Brain pericyte (primary cell): ENCODE results near the gene DDC.
"Not testable (repeated sequence)": the region's sequence is repeated elsewhere in the genome, so short reads cannot be mapped to it uniquely, and the experiment has no call there.

Experiments used
- DNase-seq: peaks from one replicate; pipeline ENCODE4 v3.0.0-alpha.2; 2012; ENCODE audit warnings: low read depth, low spot score

The DDC gene

DNA sequence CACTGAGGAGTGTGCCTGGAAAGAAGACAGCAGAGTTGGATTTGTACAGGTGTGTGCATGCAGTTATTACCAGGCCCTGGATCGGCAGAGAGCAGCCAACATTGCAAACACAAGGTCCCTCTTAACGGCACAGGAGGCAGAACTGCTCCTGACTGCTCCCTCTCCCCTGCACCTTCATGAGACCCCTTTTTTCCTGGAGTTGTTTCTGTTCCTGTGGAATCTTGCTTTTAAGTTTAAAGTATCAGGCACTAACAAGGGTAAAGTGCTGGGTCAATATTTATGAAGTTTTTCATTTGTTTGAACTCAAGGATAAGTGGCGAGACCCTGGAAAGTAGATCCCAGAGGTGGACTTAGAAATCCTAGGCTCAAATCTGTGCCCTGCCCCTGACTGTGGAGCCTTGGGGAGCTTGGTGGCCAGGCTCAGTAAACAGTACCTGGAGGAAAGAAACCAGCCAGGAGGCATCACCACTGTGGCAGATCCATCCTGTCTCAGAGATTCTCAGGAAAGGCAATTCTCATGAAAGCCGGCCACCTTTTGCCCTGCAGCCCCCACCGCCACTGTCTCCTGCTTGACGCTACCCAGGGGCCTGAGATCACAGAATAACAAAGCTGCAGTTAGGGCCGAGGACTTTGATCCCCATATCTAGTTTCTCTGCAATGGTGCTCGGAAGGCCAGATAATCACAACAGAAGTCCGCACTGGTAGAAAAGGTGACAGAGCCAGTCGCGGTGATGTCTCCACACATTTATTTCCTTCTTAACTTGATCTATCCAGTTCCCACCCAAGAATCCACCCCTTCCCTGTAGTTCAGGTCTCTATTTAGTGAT is 36.7 kb downstream of the DDC start:
- DNase-seq = no peak

DNA sequence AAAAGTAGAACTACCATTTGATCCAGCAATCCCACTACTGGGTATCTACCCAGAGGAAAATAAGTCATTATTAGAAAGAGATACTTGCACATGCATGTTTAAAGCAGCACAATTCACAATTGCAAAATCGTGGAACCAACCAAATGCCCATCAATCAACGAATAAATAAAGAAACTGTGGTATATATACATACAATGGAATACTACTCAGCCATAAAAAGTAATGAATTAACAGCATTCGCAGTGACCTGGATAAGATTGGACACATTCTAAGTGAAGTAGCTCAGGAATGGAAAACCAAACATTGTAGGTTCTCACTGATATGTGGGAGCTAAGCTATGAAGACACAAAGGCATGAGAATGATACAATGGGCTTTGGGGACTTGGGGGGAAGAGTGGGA is 45.9 kb downstream of the DDC start:
- not testable (repeated sequence) for DNase-seq

DNA sequence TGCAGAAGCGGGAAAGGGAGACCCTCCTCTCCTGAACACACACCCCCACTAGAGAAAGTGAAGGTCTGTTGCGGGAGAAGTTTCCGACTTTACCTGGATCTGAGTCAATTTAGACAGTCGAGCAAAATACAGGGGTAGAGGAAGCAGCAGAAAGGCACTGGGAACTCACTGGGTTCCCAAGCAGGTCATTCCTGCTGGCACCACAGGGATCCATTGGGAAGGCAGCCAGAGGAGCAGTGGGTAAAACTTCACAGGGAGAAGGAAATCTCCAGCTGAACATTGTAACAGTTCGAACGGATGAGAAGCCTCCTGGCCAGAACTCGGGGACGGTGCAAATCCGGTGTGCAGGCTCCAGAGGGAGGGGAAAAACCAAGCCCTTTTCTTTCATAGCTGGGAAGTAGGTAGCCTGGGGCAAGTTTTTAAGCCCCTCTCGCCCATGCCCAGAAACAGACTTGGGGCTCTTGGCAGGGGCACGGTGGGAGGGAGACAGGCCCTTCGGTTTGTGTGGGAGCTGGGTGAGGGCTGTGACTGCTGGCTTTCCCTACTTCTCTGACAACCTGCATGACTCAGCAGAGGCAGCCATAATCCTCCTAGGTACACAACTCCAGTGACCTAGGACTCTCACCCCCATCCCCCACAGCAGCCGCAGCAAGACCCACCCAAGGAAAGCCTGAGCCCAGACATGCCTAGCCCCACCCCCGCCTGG is 51.9 kb downstream of the DDC start:
- no peak for DNase-seq

DNA sequence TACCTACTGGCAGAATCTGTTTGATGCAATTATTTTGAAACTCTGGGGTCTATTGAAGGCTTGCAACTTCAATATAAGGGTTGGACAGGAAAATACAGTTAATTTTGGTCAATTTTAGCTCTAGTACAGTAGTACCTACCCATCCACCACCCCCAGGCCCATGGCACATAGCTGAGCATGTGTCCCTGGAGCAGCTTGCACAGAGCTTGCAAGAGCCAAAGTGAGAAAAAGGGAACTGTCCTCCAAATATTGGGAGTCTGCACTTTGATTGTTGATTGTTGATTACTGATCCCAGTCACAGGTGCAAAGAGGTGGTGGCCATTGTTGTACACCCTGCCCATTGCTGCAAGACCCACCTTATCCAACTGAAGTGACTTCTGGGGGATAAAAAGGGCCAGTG is 52.8 kb downstream of the DDC start:
- DNase-seq = no peak

DNA sequence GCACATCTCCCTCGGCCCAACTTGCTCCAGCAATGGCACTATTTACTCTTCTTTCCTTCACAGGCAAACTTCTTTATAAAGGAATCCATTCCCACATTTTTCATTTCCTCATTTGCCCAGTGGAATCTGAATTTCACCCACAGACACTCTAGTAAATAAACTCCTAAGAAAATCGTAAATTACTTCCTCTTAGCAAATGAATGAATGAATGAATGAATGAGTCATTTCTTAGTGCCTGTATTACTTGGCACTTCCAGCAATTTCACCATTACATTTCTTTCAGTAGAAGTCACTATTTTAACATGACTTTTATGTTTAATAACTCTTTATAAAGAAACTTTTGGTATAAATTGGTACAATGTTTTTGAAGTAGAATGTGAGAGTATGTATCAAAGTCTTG is 55.7 kb downstream of the DDC start:
- DNase-seq = no peak

DNA sequence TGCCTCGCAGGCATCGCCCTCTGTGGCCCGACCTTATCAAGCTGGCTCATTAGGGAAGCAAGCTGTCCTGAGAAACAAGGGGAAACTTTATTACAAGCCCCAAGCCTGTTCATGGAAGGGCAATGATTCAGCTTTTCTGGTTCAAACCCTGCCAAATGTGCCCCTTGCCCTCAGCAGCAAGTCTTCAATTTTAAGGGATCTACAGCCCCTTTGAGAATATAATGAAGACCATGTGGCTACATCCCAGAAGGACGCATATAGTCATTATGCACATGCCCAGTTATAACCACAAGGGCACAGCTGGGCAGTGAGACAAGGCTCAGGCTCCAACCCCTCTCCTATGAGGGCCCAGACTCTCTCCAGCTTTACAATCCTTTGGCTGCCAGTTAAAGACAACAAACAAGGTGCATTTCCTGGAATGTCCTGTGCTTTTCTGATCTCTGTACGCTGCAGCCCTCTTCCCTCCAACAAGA is 56.7 kb downstream of the DDC start:
- no peak for DNase-seq

DNA sequence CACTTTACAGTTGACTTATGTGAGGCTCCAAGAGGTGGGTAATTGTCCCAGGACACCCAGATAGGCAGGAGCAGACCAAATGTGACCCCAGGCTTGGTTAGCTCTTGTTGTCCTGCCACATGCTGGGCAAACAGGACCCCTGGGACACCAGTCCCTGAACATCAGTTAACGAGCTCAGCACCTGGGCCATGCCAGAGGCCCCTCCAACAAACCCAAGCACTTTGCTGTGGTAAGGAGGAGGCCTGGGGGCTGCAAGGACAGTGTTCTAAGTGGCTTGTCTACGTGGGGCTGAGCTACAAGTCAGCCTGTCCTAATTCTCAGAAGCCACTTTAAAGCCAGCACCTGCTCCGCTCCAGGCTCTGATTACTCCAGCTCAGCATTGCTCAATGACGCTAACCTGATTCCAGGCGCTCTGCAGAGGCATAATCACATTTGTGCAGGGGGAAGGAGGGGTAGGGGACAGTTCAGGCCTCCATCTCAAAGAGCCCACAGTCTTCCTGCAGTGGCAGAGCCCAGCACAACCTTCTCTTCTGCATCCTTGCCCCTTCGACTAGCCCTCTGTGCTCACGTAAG is 57.2 kb downstream of the DDC start:
- no peak for DNase-seq

DNA sequence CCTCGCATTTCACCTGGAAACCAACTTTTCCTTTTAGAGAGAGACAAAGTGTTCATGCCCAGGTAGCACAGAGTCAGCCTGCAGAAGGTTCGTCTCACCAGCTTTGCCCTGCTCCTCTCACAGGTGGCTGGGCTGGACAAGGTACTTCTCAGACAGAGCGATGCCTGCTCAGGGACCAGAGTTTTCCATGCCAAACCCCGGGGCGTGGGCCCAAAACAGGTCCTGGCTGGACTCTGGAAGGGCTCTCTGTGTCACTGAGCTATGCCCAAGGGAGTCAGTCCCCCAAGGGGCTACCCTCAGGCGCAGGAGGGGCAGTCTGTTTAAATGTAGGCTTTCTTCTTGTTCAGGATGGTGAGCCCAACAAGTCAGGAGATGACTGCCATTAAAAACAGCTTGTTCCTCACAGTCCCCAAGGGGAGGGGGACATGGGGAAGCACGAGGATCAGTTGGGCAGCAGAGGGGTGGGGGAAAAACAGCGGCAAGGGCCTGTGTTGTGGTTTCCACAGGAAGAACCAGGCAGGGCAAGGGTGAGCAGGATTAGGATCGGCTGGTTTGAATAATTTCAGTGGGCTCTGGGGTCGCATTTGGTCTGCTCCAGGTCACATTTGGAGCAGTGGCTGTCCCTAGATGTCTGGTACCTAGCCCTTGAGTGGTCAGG is 59.5 kb downstream of the DDC start:
- DNase-seq = no peak

DNA sequence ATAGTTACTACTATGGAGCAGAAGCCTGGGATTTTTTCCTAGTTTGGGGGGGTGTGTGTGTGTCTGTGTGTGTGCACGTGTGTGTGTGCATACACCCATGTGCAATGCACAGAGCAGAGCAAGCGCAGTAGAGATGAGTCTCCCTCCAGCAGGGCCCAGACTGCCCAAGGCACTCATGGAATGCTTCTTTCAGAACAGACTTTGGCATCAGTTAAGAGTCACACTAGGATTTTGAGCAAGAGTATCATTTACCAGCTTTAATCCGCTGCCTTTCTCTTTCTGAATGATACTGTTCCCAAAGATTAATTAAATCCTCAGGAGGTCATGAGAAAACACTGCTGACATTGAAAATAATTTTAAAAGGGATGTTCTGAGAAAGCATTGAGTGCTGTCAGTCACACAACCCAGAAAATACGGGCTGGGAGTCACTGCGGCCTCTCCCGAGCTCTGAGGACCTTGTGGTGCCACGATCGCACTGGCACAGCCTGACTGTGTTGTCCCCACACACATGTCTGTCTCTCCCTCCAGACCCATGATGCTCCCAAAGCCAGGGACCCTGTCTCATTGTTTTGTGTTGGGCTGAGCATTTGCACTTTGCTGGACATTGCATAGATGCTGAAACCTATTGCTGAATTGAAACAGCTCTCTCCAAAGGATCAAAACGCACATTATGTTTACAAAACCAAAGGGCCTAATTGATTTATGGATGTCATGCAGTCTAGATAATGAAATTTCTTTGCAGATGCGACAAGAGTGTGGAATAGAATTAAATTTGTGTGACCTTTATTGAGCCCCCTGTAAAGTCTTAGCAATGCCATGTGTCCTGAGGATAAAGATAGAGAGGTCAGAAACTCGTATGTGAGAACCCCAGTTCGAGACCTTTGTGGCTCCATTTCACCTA is 60.3 kb downstream of the DDC start:
- DNase-seq = no peak

DNA sequence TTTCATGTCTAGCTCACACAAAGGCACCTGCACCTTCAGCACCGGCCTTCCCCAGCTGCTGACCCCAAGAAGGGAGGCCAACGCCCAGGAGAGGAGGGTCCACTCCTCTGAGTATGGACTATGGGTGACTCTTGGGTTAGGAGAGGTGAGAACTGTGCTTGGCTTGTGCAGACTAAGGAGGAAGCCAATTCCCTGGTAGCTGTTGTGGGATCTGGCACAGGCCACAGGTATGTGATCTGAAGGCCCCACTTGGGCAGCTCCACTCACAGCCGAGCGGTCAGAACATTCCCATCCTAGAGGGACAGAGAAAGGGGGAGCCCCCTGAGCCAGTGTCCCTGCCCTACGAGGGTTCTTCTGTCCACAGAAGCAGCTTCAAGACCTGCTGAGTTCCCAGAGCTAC is 62.3 kb downstream of the DDC start:
- DNase-seq = no peak

DNA sequence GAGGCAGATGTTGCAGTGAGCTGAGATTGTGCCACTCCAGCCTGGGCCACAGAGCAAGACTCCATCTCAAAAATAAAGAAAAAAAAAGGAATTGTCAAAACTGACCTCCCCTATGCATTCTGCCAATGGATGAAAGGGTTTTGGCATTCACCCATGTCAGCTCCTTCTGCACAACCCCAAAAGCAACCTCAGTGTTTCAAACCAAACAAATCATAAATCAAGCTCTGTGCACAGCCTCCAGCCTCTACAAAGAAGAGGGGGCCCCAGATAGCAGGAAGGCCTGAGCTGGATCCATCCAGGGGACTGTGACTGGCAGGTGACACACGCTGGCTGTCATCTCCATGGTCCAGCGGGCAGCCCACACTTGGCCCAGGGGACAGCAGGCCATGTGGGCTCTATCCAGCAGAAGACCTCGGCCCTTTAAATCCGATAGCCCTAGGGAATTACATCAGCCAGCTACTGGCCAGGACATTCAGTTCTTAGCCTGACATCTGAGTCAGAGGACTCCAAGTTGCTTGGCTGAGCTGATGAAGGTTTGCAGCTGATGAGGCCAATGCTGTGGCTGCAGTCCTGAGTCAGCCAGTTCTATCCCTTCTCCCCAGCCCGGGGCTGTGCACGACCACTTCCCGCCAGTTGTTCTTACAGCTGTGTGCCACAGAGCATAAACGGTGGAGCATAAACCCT is 63.1 kb downstream of the DDC start:
- DNase-seq = peak; percentile 10

DNA sequence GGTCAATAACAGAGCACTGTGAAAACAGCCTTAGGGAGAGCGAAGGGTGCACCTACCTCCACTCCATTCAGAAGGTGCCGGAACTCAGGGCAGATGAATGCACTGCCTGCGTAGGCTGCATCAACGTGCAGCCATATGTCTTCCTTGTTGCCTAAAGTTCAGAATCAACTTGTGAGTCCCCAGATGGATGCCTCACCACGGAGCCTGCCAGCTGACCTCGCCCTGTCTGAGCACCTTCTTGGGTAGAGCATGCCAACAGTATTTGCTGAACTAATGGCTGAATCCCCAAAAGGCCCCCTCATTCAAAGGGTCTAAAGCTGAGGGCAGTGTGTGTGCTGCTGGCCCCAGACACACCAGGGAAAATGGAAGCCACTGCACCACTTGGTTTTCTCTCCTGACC is 66.1 kb downstream of the DDC start:
- no peak for DNase-seq

DNA sequence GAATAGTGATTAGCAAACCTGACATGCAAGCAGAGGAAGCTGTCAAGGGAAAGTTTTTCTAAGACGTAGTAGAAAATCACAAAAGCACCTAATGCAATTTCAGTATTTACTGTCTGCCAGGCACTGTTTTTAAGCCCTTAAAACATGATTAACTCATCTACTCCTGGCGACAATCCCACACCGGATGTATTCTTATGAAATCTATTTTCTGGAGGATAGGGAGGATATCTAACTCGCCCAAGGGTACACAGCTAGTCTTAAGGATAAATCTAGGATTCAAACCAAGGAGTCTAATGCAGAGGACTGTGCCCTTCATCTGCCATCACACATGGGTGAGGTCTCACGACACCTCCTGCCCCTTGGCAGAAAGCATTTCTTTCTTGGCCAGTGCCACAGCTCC is 67.2 kb downstream of the DDC start:
- DNase-seq = no peak

DNA sequence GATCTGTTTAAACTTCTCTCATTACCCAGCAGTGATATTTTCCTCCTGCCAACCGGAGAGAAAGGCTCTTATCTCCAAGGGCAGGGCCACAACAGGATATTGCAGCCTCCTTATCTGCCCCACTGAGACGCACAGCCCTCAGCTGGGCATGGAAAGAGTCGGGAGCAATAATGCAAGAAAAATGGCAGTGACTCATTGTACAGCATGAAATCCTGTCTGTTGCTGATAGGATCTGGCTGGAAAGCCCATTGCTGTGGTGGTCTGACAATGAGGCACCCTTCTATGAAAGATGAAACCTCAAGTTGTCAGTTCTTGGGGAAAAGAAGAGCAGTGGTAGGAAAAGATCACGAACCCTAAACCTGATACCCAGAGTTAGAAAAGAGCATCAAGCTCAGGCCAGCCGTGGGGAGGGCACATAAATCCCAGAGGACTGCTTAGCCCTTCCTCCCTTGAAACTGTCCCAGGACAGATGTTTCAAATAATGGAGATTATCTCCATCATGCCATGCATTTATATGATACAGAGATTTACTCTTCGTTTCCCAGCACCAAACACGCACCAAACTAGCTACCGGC is 68.0 kb downstream of the DDC start:
- DNase-seq = no peak

DNA sequence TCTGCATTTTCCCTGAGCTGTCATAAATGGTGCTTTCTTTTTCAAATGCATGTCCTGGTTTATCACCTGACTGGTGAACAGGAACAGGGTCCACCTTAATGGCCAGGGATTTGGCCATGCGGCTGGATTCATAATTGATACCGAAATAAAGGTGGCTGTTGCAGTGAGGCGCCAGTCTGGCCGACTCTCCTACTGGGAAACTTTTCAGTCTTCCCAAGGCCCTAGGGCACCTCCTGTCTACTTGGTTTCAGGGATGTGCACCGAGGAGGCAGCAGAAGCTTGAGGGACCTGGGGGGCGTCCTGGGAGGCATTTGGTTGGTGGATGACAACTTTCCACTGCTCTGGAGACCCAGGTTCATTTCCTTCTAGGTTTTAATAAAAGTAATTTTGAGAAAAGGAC is 68.6 kb downstream of the DDC start:
- no peak for DNase-seq

DNA sequence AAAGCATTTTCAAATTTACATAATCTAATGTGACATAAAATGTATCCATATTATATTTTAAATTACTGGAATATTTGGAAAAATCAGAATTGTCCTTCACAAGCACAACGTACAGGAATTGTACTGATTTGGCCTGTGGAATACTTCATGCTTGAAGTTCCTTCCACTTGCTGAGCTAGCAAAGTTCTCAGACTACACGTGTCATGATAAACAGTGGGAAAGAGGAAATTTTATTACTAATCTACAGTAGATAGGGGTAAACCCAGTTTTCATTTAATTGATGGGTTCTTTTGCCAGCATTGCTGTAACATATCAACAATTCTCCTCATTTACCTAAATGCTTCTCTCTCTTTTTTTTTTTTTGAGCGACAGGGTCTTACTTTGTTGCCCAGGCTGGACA is 69.5 kb downstream of the DDC start:
- DNase-seq = no peak

DNA sequence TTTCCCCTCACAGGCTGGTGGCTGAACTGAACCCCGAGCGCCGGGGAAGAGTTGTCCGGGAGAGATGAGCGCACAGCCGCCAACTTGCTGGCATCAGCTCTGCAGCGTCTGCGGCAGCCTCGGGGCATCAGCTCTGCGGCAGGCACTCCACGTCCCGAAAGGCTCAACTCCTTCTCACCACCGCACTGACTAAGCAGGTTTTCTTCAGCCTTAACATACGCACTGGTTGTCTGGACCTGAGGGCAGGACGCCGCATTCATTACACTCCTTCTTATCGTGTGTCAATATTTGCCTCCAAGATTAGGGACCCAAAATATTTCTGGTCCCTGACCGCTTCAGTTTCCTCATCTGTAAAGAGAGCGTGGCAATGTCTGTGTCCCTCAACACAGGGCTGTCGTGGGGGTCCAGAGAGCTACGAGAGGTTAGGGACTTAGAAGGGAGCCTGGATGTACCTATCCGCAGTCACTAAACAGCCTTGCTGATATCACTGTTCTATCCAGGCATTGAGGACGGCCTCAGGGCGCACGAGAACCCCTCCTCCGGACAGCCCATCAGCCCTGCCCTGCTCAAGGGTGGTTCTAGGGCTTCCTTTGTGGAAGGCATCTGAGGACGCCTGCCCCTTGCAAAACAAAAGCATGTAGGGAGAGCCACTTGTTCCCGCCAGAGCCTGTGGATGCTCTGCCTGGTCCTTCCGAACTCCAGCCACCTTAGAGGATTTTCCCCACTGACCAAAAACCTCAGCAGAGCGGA is 72.3 kb downstream of the DDC start:
- DNase-seq = no peak

DNA sequence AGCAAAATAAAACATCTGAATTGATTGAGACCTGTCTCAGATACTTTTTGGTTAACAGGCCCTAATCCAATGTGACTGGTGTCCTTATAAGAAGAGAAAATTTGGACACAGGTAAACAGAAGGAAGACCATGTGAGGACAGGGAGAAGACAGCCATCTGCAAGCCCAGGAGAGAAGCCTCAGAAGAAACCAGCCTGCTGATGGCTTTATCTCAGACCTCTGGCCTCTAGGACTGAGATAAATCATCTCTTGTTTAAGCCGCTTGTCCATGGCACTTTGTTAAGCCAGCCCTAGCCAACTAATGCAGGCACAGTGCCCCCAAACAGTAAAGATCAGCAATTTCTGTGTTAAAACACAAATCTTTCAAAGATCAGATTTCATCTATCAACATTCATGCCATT is 73.3 kb downstream of the DDC start:
- DNase-seq = no peak

DNA sequence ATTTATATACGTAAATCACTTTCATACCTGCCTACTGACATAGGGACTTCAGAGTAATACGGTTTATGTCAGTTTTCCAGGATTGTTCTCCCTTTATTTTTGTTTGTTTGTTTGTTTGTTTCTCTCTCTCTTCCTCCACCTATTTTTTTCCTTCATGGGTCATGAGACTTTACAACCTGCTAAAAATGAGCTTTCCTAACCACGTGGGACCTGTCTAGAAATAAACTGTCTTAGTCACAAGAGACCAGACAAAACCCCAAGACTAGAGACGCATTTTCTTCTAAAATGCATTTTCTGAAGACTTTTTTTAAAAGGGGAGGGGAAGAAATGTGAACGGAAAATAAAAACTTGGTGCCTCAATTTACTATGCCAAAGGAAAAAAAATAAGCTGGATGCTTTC is 74.0 kb downstream of the DDC start:
- no peak for DNase-seq

DNA sequence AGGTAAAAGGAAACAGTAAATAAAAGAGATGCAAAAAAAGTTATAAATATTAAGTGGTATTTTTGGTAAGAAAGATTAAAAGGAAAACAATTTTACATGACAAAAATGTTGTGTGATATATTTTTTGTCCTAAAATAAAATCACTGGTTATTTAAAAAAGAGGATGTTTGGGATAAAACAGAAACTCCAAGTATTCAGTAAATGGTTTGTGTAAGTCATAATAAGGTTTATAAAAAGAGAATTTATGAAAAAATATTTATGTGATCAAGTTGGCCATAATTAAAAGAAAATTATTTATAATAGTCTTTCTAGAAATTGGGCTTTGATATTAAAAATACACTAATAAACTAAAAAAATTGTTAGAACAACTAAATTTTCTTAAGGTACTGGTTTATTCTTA is 76.8 kb downstream of the DDC start:
- no peak for DNase-seq
